Measurements from ENCODE around the gene GCSAM. TPM values are rescaled to one million over a fixed set of nuclear protein-coding genes. Genes with fewer than 3 reads are reported as not detected.

GCSAM gene
- total and polyA plus RNA-seq, 4 donors, result 0.08 to 0.75 (median 0.27) TPM; not detected in 1

GRCh38 chr3:112175646-112176045, 42.6 kb upstream of the GCSAM start:
- no peak for TF ChIP-seq RXRA (IDR thresholded peaks at IDR 0.05)
- no peak for TF ChIP-seq TAF1 (conservative IDR thresholded peaks at IDR 0.05)
- TF ChIP-seq REST (IDR thresholded peaks at IDR 0.05), result no peak
- no peak for TF ChIP-seq HNF4A (conservative IDR thresholded peaks at IDR 0.05)
- TF ChIP-seq CTCF (IDR thresholded peaks at IDR 0.05; ENCODE audit: low read depth, low read length, missing input control), result no peak
- TF ChIP-seq GABPA (IDR thresholded peaks at IDR 0.05 in 1 of 2, conservative IDR thresholded peaks at IDR 0.05 in 1 of 2), result no peak
- TF ChIP-seq NR2F2 (IDR thresholded peaks at IDR 0.05), result no peak
- no peaks in the 10 kb centered on the region for H3K9me3 ChIP-seq (ENCODE audit: control insufficient read depth in 4 of 4, low read length in 3 of 4)
- H3K27ac ChIP-seq (ENCODE audit: low read depth in 1 of 2, low read length in 2 of 2), result no peak overlapping the region
- no peaks in the 10 kb centered on the region for H3K36me3 ChIP-seq (ENCODE audit: control insufficient read depth in 4 of 4, insufficient read depth in 3 of 4, low read depth in 1 of 4, low read length in 3 of 4)
- H3K9ac ChIP-seq (ENCODE audit: low read depth in 1 of 2, low read length in 2 of 2), result no peak overlapping the region
- no peak overlapping the region for H3K4me3 ChIP-seq (ENCODE audit: low read depth in 1 of 3, low read length in 3 of 3)
- WGBS, result 77% methylated on average over 6 of the region's 6 CpGs
- no peaks in the 10 kb centered on the region for H3K27me3 ChIP-seq (ENCODE audit: control insufficient read depth in 4 of 4, insufficient read depth in 4 of 4, low read length in 3 of 4)
- H3K4me1 ChIP-seq (ENCODE audit: control insufficient read depth in 4 of 4, insufficient read depth in 4 of 4, low read length in 3 of 4), result no peaks in the 10 kb centered on the region
- DNase-seq (ENCODE audit: low spot score), result no peak

- DNase-seq (ENCODE audit: low spot score), result no peak
- 88% methylated on average over 5 of the region's 5 CpGs for WGBS
- Histone ChIP-seq H3K9me3 (ENCODE audit: control insufficient read depth in 4 of 4, low read length in 3 of 4) (no peaks in the 10 kb centered on the region), H3K36me3 (ENCODE audit: control insufficient read depth in 4 of 4, insufficient read depth in 3 of 4, low read depth in 1 of 4, low read length in 3 of 4) (no peaks in the 10 kb centered on the region), H3K9ac (ENCODE audit: low read depth in 1 of 2, low read length in 2 of 2) (no peak overlapping the region), H3K4me1 (ENCODE audit: control insufficient read depth in 4 of 4, insufficient read depth in 4 of 4, low read length in 3 of 4) (no peaks in the 10 kb centered on the region), H3K27ac (ENCODE audit: low read depth in 1 of 2, low read length in 2 of 2) (no peak overlapping the region), H3K27me3 (ENCODE audit: control insufficient read depth in 4 of 4, insufficient read depth in 4 of 4, low read length in 3 of 4) (no peaks in the 10 kb centered on the region), H3K4me3 (ENCODE audit: low read depth in 1 of 3, low read length in 3 of 3) (no peak overlapping the region)
- no peak for TF ChIP-seq FOXA2 (IDR thresholded peaks at IDR 0.05)
- TF ChIP-seq CTCF (IDR thresholded peaks at IDR 0.05; ENCODE audit: low read depth, low read length, missing input control), result no peak
- TF ChIP-seq JUND (IDR thresholded peaks at IDR 0.05), result no peak
- TF ChIP-seq RXRA (IDR thresholded peaks at IDR 0.05), result no peak
- no peak for TF ChIP-seq FOXA1 (IDR thresholded peaks at IDR 0.05)
- TF ChIP-seq HNF4A (conservative IDR thresholded peaks at IDR 0.05), result no peak
- no peak for TF ChIP-seq RAD21 (IDR thresholded peaks at IDR 0.05)
- TF ChIP-seq EGR1 (IDR thresholded peaks at IDR 0.05; ENCODE audit: low read depth in 2 of 2), result no peak
- no peak for TF ChIP-seq SP1 (IDR thresholded peaks at IDR 0.05)
- no peak for TF ChIP-seq REST (IDR thresholded peaks at IDR 0.05)
- TF ChIP-seq HNF4G (IDR thresholded peaks at IDR 0.05), result no peak
- no peak for TF ChIP-seq MAX (IDR thresholded peaks at IDR 0.05)
- no peak for TF ChIP-seq NR2F2 (IDR thresholded peaks at IDR 0.05)
- TF ChIP-seq GABPA (IDR thresholded peaks at IDR 0.05 in 1 of 2, conservative IDR thresholded peaks at IDR 0.05 in 1 of 2), result no peak
- no peak for TF ChIP-seq YY1 (IDR thresholded peaks at IDR 0.05)
- TF ChIP-seq ATF3 (IDR thresholded peaks at IDR 0.05), result no peak
- no peak for TF ChIP-seq TAF1 (conservative IDR thresholded peaks at IDR 0.05)
- no peak for TF ChIP-seq ZBTB33 (IDR thresholded peaks at IDR 0.05)
Observed at GRCh38 chr3:112175037-112175436, 42.0 kb upstream of the GCSAM start.

All from liver (tissue), 9 donors.